SK-N-MC (cell line): Measurements from ENCODE around the gene OPRL1.

Source experiments
- EZH2 ChIP-seq: fragments of 200-600 bp; sonication (generic); IDR thresholded peaks from one replicate; pipeline ENCODE4 v1.6.1; 2017; ENCODE audit warnings: antibody characterized with exemption
- FOXP2 ChIP-seq: optimal IDR thresholded peaks from 2 replicates; pipeline ENCODE3; 2011; ENCODE audit warnings: mild to moderate bottlenecking, moderate library complexity; ENCODE audit not compliant: insufficient read depth; ENCODE audit errors: extremely low read length, control extremely low read depth
- POLR2AphosphoS5 ChIP-seq: IDR thresholded peaks from 2 replicates; pipeline ENCODE4 v1.6.1; 2012; ENCODE audit warnings: mild to moderate bottlenecking, low read depth, low read length, borderline replicate concordance

DNA sequence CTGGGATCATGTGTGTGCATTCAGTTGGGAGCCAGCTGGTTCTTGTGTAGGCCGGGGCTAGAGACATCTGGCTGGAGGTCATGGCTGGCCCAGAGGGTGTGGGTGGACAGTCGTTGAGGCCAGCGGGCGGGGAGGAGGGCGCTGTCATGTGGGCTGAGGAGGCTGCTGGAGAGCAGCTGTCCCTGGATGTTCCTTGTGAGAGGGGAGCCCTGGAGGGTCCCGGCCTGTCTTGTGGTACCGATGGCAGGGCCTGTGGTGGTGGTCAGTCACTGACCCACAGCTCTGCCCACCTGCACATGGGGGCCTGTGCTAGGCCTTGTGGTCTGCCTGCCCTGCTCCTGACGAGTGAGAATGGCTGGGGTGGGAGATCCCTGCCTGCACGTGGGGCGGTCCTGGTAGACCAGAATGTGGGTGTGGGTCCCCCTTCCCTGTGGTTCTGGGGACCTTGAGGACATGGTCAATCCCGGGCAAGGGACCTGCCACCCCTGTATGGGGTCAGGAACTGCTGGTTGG lies 45.8 kb upstream of the OPRL1 start:
- no peak for TF ChIP-seq EZH2
- no peak for TF ChIP-seq POLR2AphosphoS5
- no peak for TF ChIP-seq FOXP2
